ENCODE data around the gene STRIP2. TPM values are rescaled to one million over a fixed set of nuclear protein-coding genes. Genes with fewer than 3 reads are reported as not detected.

The STRIP2 gene
- total and polyA plus RNA-seq, 2 experiments from 2014 or later: 4.7 to 10.6 TPM

DNA sequence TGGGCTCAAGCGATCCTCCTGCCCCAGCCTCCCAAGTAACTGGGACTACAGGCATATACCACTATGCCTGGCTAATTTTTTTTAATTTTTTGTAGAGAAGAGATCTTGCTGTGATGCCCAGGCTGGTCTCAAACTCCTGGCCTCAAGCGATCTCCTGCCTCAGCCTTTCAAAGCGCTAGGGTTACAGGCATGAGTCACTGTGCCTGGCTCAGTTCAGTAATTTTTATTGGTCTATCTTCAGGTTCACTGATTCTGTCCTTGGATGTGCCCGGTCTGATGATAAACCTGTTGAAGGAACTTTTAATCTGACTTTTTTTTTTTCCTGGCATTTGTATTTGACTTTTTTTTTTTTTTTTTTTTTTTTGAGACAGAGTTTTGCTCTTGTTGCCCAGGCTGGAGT, 40.1 kb upstream of the STRIP2 start:
- Mint-ChIP-seq H3K36me3 (ENCODE audit: low read depth) (no peaks in the 10 kb centered on the region), H3K9me3 (no peaks in the 10 kb centered on the region), H3K27ac (no peak overlapping the region), H3K4me3 (no peak overlapping the region), H3K27me3 (ENCODE audit: insufficient read depth, low read depth, poor library complexity) (no peaks in the 10 kb centered on the region), H3K4me1 (peaks cover 5% of the 10 kb centered on the region)
- DNase-seq (ENCODE audit: low spot score): no peak
- no peaks in the 10 kb centered on the region for H3K79me2 ChIP-seq (replicated peaks; ENCODE audit: insufficient read depth)
- H3K9me2 ChIP-seq (ENCODE audit: insufficient read depth): no peaks in the 10 kb centered on the region
- H3K4me3 ChIP-seq: no peak overlapping the region
- H4K20me1 ChIP-seq (replicated peaks; ENCODE audit: insufficient read depth): no peaks in the 10 kb centered on the region
- ATAC-seq: no peak
- H3K4me1 ChIP-seq (ENCODE audit: insufficient read depth): no peaks in the 10 kb centered on the region
- TF ChIP-seq EZH2 (IDR thresholded peaks at IDR 0.05; ENCODE audit: low read depth, unreplicated experiment) (no peak), POLR2AphosphoS5 (IDR thresholded peaks at IDR 0.05; ENCODE audit: low read depth) (no peak), JUNB (IDR thresholded peaks at IDR 0.05; ENCODE audit: unreplicated experiment) (no peak), ZNF114 (CRISPR knock-in tag; IDR thresholded peaks at IDR 0.05) (no peak), NANOG (IDR thresholded peaks at IDR 0.05; ENCODE audit: borderline replicate concordance) (no peak), EZH2phosphoT487 (IDR thresholded peaks at IDR 0.05; ENCODE audit: unreplicated experiment) (no peak), ZNF331 (CRISPR knock-in tag; IDR thresholded peaks at IDR 0.05; ENCODE audit: low read depth) (no peak), CREB1 (CRISPR knock-in tag; IDR thresholded peaks at IDR 0.05; ENCODE audit: low read depth) (no peak), STAT1 (IDR thresholded peaks at IDR 0.05; ENCODE audit: unreplicated experiment) (no peak)
- TF ChIP-seq, protein P1, sequence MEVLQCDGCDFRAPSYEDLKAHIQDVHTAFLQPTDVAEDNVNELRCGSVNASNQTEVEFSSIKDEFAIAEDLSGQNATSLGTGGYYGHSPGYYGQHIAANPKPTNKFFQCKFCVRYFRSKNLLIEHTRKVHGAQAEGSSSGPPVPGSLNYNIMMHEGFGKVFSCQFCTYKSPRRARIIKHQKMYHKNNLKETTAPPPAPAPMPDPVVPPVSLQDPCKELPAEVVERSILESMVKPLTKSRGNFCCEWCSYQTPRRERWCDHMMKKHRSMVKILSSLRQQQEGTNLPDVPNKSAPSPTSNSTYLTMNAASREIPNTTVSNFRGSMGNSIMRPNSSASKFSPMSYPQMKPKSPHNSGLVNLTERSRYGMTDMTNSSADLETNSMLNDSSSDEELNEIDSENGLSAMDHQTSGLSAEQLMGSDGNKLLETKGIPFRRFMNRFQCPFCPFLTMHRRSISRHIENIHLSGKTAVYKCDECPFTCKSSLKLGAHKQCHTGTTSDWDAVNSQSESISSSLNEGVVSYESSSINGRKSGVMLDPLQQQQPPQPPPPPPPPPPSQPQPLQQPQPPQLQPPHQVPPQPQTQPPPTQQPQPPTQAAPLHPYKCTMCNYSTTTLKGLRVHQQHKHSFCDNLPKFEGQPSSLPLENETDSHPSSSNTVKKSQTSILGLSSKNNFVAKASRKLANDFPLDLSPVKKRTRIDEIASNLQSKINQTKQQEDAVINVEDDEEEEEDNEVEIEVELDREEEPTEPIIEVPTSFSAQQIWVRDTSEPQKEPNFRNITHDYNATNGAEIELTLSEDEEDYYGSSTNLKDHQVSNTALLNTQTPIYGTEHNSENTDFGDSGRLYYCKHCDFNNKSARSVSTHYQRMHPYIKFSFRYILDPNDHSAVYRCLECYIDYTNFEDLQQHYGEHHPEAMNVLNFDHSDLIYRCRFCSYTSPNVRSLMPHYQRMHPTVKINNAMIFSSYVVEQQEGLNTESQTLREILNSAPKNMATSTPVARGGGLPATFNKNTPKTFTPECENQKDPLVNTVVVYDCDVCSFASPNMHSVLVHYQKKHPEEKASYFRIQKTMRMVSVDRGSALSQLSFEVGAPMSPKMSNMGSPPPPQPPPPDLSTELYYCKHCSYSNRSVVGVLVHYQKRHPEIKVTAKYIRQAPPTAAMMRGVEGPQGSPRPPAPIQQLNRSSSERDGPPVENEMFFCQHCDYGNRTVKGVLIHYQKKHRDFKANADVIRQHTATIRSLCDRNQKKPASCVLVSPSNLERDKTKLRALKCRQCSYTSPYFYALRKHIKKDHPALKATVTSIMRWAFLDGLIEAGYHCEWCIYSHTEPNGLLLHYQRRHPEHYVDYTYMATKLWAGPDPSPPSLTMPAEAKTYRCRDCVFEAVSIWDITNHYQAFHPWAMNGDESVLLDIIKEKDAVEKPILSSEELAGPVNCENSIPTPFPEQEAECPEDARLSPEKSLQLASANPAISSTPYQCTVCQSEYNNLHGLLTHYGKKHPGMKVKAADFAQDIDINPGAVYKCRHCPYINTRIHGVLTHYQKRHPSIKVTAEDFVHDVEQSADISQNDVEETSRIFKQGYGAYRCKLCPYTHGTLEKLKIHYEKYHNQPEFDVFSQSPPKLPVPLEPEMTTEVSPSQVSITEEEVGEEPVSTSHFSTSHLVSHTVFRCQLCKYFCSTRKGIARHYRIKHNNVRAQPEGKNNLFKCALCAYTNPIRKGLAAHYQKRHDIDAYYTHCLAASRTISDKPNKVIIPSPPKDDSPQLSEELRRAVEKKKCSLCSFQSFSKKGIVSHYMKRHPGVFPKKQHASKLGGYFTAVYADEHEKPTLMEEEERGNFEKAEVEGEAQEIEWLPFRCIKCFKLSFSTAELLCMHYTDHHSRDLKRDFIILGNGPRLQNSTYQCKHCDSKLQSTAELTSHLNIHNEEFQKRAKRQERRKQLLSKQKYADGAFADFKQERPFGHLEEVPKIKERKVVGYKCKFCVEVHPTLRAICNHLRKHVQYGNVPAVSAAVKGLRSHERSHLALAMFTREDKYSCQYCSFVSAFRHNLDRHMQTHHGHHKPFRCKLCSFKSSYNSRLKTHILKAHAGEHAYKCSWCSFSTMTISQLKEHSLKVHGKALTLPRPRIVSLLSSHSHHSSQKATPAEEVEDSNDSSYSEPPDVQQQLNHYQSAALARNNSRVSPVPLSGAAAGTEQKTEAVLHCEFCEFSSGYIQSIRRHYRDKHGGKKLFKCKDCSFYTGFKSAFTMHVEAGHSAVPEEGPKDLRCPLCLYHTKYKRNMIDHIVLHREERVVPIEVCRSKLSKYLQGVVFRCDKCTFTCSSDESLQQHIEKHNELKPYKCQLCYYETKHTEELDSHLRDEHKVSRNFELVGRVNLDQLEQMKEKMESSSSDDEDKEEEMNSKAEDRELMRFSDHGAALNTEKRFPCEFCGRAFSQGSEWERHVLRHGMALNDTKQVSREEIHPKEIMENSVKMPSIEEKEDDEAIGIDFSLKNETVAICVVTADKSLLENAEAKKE (CRISPR knock-in tag; IDR thresholded peaks at IDR 0.05): no peak
- TF ChIP-seq, protein P2, sequence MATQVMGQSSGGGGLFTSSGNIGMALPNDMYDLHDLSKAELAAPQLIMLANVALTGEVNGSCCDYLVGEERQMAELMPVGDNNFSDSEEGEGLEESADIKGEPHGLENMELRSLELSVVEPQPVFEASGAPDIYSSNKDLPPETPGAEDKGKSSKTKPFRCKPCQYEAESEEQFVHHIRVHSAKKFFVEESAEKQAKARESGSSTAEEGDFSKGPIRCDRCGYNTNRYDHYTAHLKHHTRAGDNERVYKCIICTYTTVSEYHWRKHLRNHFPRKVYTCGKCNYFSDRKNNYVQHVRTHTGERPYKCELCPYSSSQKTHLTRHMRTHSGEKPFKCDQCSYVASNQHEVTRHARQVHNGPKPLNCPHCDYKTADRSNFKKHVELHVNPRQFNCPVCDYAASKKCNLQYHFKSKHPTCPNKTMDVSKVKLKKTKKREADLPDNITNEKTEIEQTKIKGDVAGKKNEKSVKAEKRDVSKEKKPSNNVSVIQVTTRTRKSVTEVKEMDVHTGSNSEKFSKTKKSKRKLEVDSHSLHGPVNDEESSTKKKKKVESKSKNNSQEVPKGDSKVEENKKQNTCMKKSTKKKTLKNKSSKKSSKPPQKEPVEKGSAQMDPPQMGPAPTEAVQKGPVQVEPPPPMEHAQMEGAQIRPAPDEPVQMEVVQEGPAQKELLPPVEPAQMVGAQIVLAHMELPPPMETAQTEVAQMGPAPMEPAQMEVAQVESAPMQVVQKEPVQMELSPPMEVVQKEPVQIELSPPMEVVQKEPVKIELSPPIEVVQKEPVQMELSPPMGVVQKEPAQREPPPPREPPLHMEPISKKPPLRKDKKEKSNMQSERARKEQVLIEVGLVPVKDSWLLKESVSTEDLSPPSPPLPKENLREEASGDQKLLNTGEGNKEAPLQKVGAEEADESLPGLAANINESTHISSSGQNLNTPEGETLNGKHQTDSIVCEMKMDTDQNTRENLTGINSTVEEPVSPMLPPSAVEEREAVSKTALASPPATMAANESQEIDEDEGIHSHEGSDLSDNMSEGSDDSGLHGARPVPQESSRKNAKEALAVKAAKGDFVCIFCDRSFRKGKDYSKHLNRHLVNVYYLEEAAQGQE (IDR thresholded peaks at IDR 0.05; ENCODE audit: unreplicated experiment): no peak
- TF ChIP-seq, protein P3, sequence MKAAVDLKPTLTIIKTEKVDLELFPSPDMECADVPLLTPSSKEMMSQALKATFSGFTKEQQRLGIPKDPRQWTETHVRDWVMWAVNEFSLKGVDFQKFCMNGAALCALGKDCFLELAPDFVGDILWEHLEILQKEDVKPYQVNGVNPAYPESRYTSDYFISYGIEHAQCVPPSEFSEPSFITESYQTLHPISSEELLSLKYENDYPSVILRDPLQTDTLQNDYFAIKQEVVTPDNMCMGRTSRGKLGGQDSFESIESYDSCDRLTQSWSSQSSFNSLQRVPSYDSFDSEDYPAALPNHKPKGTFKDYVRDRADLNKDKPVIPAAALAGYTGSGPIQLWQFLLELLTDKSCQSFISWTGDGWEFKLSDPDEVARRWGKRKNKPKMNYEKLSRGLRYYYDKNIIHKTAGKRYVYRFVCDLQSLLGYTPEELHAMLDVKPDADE (IDR thresholded peaks at IDR 0.05): no peak
- TF ChIP-seq, protein P4, sequence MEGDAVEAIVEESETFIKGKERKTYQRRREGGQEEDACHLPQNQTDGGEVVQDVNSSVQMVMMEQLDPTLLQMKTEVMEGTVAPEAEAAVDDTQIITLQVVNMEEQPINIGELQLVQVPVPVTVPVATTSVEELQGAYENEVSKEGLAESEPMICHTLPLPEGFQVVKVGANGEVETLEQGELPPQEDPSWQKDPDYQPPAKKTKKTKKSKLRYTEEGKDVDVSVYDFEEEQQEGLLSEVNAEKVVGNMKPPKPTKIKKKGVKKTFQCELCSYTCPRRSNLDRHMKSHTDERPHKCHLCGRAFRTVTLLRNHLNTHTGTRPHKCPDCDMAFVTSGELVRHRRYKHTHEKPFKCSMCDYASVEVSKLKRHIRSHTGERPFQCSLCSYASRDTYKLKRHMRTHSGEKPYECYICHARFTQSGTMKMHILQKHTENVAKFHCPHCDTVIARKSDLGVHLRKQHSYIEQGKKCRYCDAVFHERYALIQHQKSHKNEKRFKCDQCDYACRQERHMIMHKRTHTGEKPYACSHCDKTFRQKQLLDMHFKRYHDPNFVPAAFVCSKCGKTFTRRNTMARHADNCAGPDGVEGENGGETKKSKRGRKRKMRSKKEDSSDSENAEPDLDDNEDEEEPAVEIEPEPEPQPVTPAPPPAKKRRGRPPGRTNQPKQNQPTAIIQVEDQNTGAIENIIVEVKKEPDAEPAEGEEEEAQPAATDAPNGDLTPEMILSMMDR (conservative IDR thresholded peaks at IDR 0.05; ENCODE audit: low read depth in 2 of 2): no peak
- H3K27me3 ChIP-seq (ENCODE audit: insufficient read depth): no peaks in the 10 kb centered on the region
- H3K36me3 ChIP-seq (ENCODE audit: insufficient read depth): no peaks in the 10 kb centered on the region
- no peak overlapping the region for H3K27ac ChIP-seq (ENCODE audit: low read depth)
- no peak overlapping the region for H2AFZ ChIP-seq
- no peak overlapping the region for H3K4me2 ChIP-seq
- no peaks in the 10 kb centered on the region for H3F3A ChIP-seq (replicated peaks; ENCODE audit: low read depth)
